Neural cell (in vitro differentiated cells): ENCODE data around the gene OR13A1. TPM values are rescaled to one million over a fixed set of nuclear protein-coding genes. Genes with fewer than 3 reads are reported as not detected.

Source experiments
- H2AFZ ChIP-seq: fragments of 200-600, 300-800 bp; sonication (generic), shearing (Covaris generic); 2 replicates; pipeline ENCODE4 v1.6.0; 2014; ENCODE audit warnings: low read depth, mild to moderate bottlenecking, antibody characterized with exemption, low read length, moderate library complexity
- H3F3A ChIP-seq: fragments of 200-600 bp; shearing (Covaris generic); 2 replicates; pipeline ENCODE4 v1.6.1; 2016; ENCODE audit warnings: mild to moderate bottlenecking, moderate library complexity, mixed read lengths, antibody characterized with exemption, low read length; ENCODE audit not compliant: insufficient read depth, poor library complexity, severe bottlenecking
- H3K27ac ChIP-seq: fragments of 200-600, 300-800 bp; sonication (generic), shearing (Covaris generic); 2 replicates; pipeline ENCODE4 v1.5.1; 2014; ENCODE audit warnings: mild to moderate bottlenecking, low read length, moderate library complexity
- H3K27me3 ChIP-seq: fragments of 300-800, 200-600 bp; sonication (generic), shearing (Covaris generic); 2 replicates; pipeline ENCODE4 v1.6.0; 2014; ENCODE audit warnings: mild to moderate bottlenecking, low read depth, low read length, moderate library complexity; ENCODE audit not compliant: insufficient read depth
- H3K36me3 ChIP-seq: fragments of 300-800, 200-600 bp; sonication (generic), shearing (Covaris generic); 2 replicates; pipeline ENCODE4 v1.5.1; 2014; ENCODE audit warnings: mild to moderate bottlenecking, antibody characterized with exemption, low read length, moderate library complexity; ENCODE audit not compliant: insufficient read depth
- H3K4me2 ChIP-seq: fragments of 300-800, 200-600 bp; sonication (generic), shearing (Covaris generic); 2 replicates; pipeline ENCODE4 v1.6.0; 2014; ENCODE audit warnings: mild to moderate bottlenecking, low read length
- H3K4me3 ChIP-seq: fragments of 300-800, 200-600 bp; sonication (generic), shearing (Covaris generic); 2 replicates; pipeline ENCODE4 v1.5.1; 2014; ENCODE audit warnings: mild to moderate bottlenecking, low read length, moderate library complexity
- H3K79me2 ChIP-seq: fragments of 200-600 bp; shearing (Covaris generic); replicated peaks from 2 replicates; pipeline ENCODE4 v1.6.0; 2014; ENCODE audit warnings: mild to moderate bottlenecking, low read length, moderate library complexity; ENCODE audit not compliant: insufficient read depth
- H3K9ac ChIP-seq: fragments of 300-800, 200-600 bp; sonication (generic), shearing (Covaris generic); 2 replicates; pipeline ENCODE4 v1.6.1; 2016; ENCODE audit warnings: mild to moderate bottlenecking, low read length, mixed read lengths
- H3K9me2 ChIP-seq: fragments of 200-600 bp; shearing (Covaris generic); 2 replicates; pipeline ENCODE4 v1.6.1; 2016; ENCODE audit warnings: mild to moderate bottlenecking, low read length, mixed read lengths; ENCODE audit not compliant: insufficient read depth
- H3K9me3 ChIP-seq: fragments of 200-600, 300-800 bp; sonication (generic), shearing (Covaris generic); 2 replicates; pipeline ENCODE4 v1.6.1; 2016; ENCODE audit warnings: mild to moderate bottlenecking, mixed run types, low read length, moderate library complexity, mixed read lengths
- H4K20me1 ChIP-seq: fragments of 200-600 bp; shearing (Covaris generic); 2 replicates; pipeline ENCODE4 v1.6.1; 2016; ENCODE audit warnings: mild to moderate bottlenecking, mixed run types; ENCODE audit not compliant: insufficient read depth
- CTCF ChIP-seq: fragments of 450-650 bp; IDR thresholded peaks from 2 replicates; pipeline ENCODE4 v1.5.1; 2014; ENCODE audit warnings: antibody characterized with exemption, mild to moderate bottlenecking, moderate library complexity; ENCODE audit not compliant: poor library complexity, severe bottlenecking
- EP300 ChIP-seq: fragments of 450-650 bp; conservative IDR thresholded peaks from 2 replicates; pipeline ENCODE4 v1.6.1; 2014; ENCODE audit warnings: antibody characterized with exemption, mild to moderate bottlenecking, moderate library complexity; ENCODE audit not compliant: poor library complexity, severe bottlenecking
- EZH2 ChIP-seq: fragments of 200-600, 300-800 bp; shearing (Covaris generic), sonication (generic); IDR thresholded peaks from 2 replicates; pipeline ENCODE4 v1.6.1; 2014; ENCODE audit warnings: antibody characterized with exemption, low read length, borderline replicate concordance, mild to moderate bottlenecking; ENCODE audit not compliant: insufficient read depth, poor library complexity, severe bottlenecking
- MXI1 ChIP-seq: fragments of 450-650 bp; conservative IDR thresholded peaks from 2 replicates; pipeline ENCODE4 v1.6.1; 2014; ENCODE audit warnings: antibody characterized with exemption, mild to moderate bottlenecking; ENCODE audit not compliant: poor library complexity, severe bottlenecking
- POLR2AphosphoS5 ChIP-seq: IDR thresholded peaks from 2 replicates; pipeline ENCODE4 v1.6.1; 2012
- RAD21 ChIP-seq: fragments of 450-650 bp; conservative IDR thresholded peaks from 2 replicates; pipeline ENCODE4 v1.6.1; 2014; ENCODE audit warnings: antibody characterized with exemption, mild to moderate bottlenecking, moderate library complexity
- REST ChIP-seq: IDR thresholded peaks from 2 replicates; pipeline ENCODE4 v1.6.1; 2012; ENCODE audit warnings: borderline replicate concordance
- SMC3 ChIP-seq: fragments of 450-650 bp; conservative IDR thresholded peaks from 2 replicates; pipeline ENCODE4 v1.6.1; 2014; ENCODE audit warnings: antibody characterized with exemption, mild to moderate bottlenecking, moderate library complexity; ENCODE audit not compliant: poor library complexity
- TAF1 ChIP-seq: IDR thresholded peaks from 2 replicates; pipeline ENCODE4 v1.6.1; 2012; ENCODE audit warnings: low read depth
- polyA plus RNA-seq: library from polyadenylated mRNA; depleted of rRNA; stranded (reverse); fragments of >200 nt; gene quantifications from 2 replicates; pipeline ENCODE4 v1.2.3, GENCODE V29; 2014

OR13A1 gene
- polyA plus RNA-seq, 1 donor from 2014 or later, result 0.11 TPM

- H3K27ac ChIP-seq, result no peak overlapping the region
- H3K36me3 ChIP-seq, result no peaks in the 10 kb centered on the region
- H3K79me2 ChIP-seq, result no peaks in the 10 kb centered on the region
- no peaks in the 10 kb centered on the region for H3K9me3 ChIP-seq
- H3K27me3 ChIP-seq, result no peaks in the 10 kb centered on the region
- no peaks in the 10 kb centered on the region for H4K20me1 ChIP-seq
- no peak overlapping the region for H3K4me2 ChIP-seq
- H3K4me3 ChIP-seq, result no peak overlapping the region
- H3K9ac ChIP-seq, result no peak overlapping the region
- TF ChIP-seq TAF1 (no peak), POLR2AphosphoS5 (no peak), EP300 (no peak), RAD21 (no peak), CTCF (no peak), MXI1 (no peak), EZH2 (no peak), SMC3 (no peak), REST (no peak)
- no peak overlapping the region for H2AFZ ChIP-seq
- H3F3A ChIP-seq, result no peaks in the 10 kb centered on the region
- H3K9me2 ChIP-seq, result no peaks in the 10 kb centered on the region
Measured at GRCh38 chr10:45355494-45355893, 40.1 kb upstream of the OR13A1 start.

- Histone ChIP-seq H3K27me3 (no peaks in the 10 kb centered on the region), H3K9ac (no peak overlapping the region), H3K79me2 (no peaks in the 10 kb centered on the region), H3F3A (no peaks in the 10 kb centered on the region), H3K27ac (no peak overlapping the region), H3K9me2 (no peaks in the 10 kb centered on the region), H3K4me2 (no peak overlapping the region), H3K36me3 (no peaks in the 10 kb centered on the region), H3K9me3 (no peaks in the 10 kb centered on the region), H3K4me3 (no peak overlapping the region), H2AFZ (no peak overlapping the region), H4K20me1 (no peaks in the 10 kb centered on the region)
- TF ChIP-seq RAD21 (no peak), EP300 (no peak), MXI1 (no peak), REST (no peak), EZH2 (no peak), CTCF (no peak), TAF1 (no peak), POLR2AphosphoS5 (no peak), SMC3 (no peak)
Measured at GRCh38 chr10:45354261-45354660, 38.9 kb upstream of the OR13A1 start.
